H9 (cell line): ENCODE results near the gene ADAM19. TPM values are rescaled to one million over a fixed set of nuclear protein-coding genes. Genes with fewer than 3 reads are reported as not detected.

ENCODE experiments used
- DNase-seq: peaks from one replicate; pipeline ENCODE4 v3.0.0-alpha.2; 2017
- H2AFZ ChIP-seq: one replicate; pipeline ENCODE4 v1.6.1; 2013; ENCODE audit warnings: mild to moderate bottlenecking, low read length, control low read depth, moderate library complexity
- H2AK5ac ChIP-seq: 2 replicates; pipeline ENCODE4 v1.6.1; 2013; ENCODE audit warnings: low read length, control low read depth, mixed read lengths; ENCODE audit not compliant: insufficient read length
- H2BK120ac ChIP-seq: one replicate; pipeline ENCODE4 v1.6.1; 2013; ENCODE audit warnings: low read depth, mild to moderate bottlenecking, low read length, control low read depth, inconsistent platforms; ENCODE audit not compliant: poor library complexity, severe bottlenecking
- H2BK12ac ChIP-seq: 2 replicates; pipeline ENCODE4 v1.6.1; 2013; ENCODE audit warnings: low read length, control low read depth, mixed read lengths, low read depth; ENCODE audit not compliant: insufficient read length
- H2BK15ac ChIP-seq: 2 replicates; pipeline ENCODE4 v1.6.1; 2013; ENCODE audit warnings: low read depth, low read length, control low read depth
- H2BK20ac ChIP-seq: one replicate; pipeline ENCODE4 v1.6.1; 2013; ENCODE audit warnings: low read depth, mild to moderate bottlenecking, low read length, control low read depth, inconsistent platforms; ENCODE audit not compliant: poor library complexity, severe bottlenecking
- H2BK5ac ChIP-seq: 2 replicates; pipeline ENCODE4 v1.6.1; 2013; ENCODE audit warnings: low read length, control low read depth, mixed read lengths; ENCODE audit not compliant: insufficient read length
- H3K14ac ChIP-seq: 2 replicates; pipeline ENCODE4 v1.6.1; 2013; ENCODE audit warnings: low read length, control low read depth; ENCODE audit not compliant: insufficient read depth
- H3K18ac ChIP-seq: 2 replicates; pipeline ENCODE4 v1.6.1; 2013; ENCODE audit warnings: low read depth, mild to moderate bottlenecking, mixed read lengths, low read length, control low read depth; ENCODE audit not compliant: insufficient read length
- H3K23ac ChIP-seq: 2 replicates; pipeline ENCODE4 v1.6.1; 2013; ENCODE audit warnings: low read length, control low read depth, mixed read lengths, low read depth; ENCODE audit not compliant: insufficient read length
- H3K23me2 ChIP-seq: 2 replicates; pipeline ENCODE4 v1.6.1; 2013; ENCODE audit warnings: low read depth, mild to moderate bottlenecking, mixed read lengths, low read length, control low read depth; ENCODE audit not compliant: insufficient read length, poor library complexity, severe bottlenecking
- H3K27ac ChIP-seq: 2 replicates; pipeline ENCODE4 v1.5.1; 2013; ENCODE audit warnings: low read length, control low read depth, mixed read lengths, low read depth; ENCODE audit not compliant: insufficient read length
- H3K27me3 ChIP-seq: 2 replicates; pipeline ENCODE4 v1.6.1; 2013; ENCODE audit warnings: low read length, control low read depth, inconsistent platforms; ENCODE audit not compliant: insufficient read depth
- H3K4ac ChIP-seq: 2 replicates; pipeline ENCODE4 v1.6.1; 2013; ENCODE audit warnings: low read depth, mild to moderate bottlenecking, control low read depth, inconsistent platforms, low read length, moderate library complexity
- H3K4me1 ChIP-seq: 2 replicates; pipeline ENCODE4 v1.6.1; 2013; ENCODE audit warnings: low read length, control low read depth, inconsistent platforms; ENCODE audit not compliant: insufficient read depth
- H3K4me2 ChIP-seq: 2 replicates; pipeline ENCODE4 v1.6.1; 2013; ENCODE audit warnings: low read length, control low read depth, mixed read lengths; ENCODE audit not compliant: insufficient read length, insufficient read depth
- H3K56ac ChIP-seq: 2 replicates; pipeline ENCODE4 v1.6.1; 2013; ENCODE audit warnings: low read depth, mild to moderate bottlenecking, mixed read lengths, low read length, control low read depth; ENCODE audit not compliant: insufficient read length
- H3K79me1 ChIP-seq: 2 replicates; pipeline ENCODE4 v1.6.1; 2013; ENCODE audit warnings: low read depth, mild to moderate bottlenecking, moderate library complexity, low read length, control low read depth, inconsistent platforms; ENCODE audit not compliant: insufficient read depth, poor library complexity, severe bottlenecking
- H3K79me2 ChIP-seq: 2 replicates; pipeline ENCODE4 v1.6.1; 2013; ENCODE audit warnings: low read length, control low read depth, inconsistent platforms; ENCODE audit not compliant: insufficient read depth
- H3K9ac ChIP-seq: 2 replicates; pipeline ENCODE4 v1.6.1; 2013; ENCODE audit warnings: low read length, control low read depth, mixed read lengths; ENCODE audit not compliant: insufficient read length; ENCODE audit errors: extremely low read depth
- H3K9me3 ChIP-seq: one replicate; pipeline ENCODE4 v1.6.1; 2013; ENCODE audit warnings: low read depth, low read length, inconsistent platforms; ENCODE audit not compliant: control insufficient read depth
- H3T11ph ChIP-seq: one replicate; pipeline ENCODE4 v1.6.1; 2013; ENCODE audit warnings: mild to moderate bottlenecking, low read length, control low read depth, inconsistent platforms
- H4K20me1 ChIP-seq: one replicate; pipeline ENCODE4 v1.6.1; 2013; ENCODE audit not compliant: control insufficient read depth, insufficient read length, insufficient read depth
- H4K5ac ChIP-seq: 2 replicates; pipeline ENCODE4 v1.6.1; 2013; ENCODE audit warnings: low read depth, mild to moderate bottlenecking, mixed read lengths, low read length, control low read depth; ENCODE audit not compliant: insufficient read length
- H4K8ac ChIP-seq: replicated peaks from 2 replicates; pipeline ENCODE4 v1.6.1; 2013; ENCODE audit warnings: low read length, control low read depth, mixed read lengths, low read depth; ENCODE audit not compliant: insufficient read length
- H4K91ac ChIP-seq: 2 replicates; pipeline ENCODE4 v1.6.1; 2013; ENCODE audit warnings: low read depth, mild to moderate bottlenecking, moderate library complexity, mixed read lengths, low read length, control low read depth; ENCODE audit not compliant: insufficient read length
- H3K27ac Mint-ChIP-seq, 3 experiments: 2 replicates in 2 of 3; 3 replicates in 1 of 3; pipeline ENCODE4 v1.8.0; 2020 to 2021; ENCODE audit warnings: mixed read lengths in 3 of 3, mild to moderate bottlenecking in 1 of 3, moderate library complexity in 1 of 3
- H3K27me3 Mint-ChIP-seq: 2 replicates; pipeline ENCODE4 v1.8.0; 2021; ENCODE audit warnings: low read depth, mild to moderate bottlenecking, moderate library complexity, mixed read lengths
- H3K36me3 Mint-ChIP-seq, 3 experiments: 2 replicates in 2 of 3; 3 replicates in 1 of 3; pipeline ENCODE4 v1.8.0; 2020 to 2021; ENCODE audit warnings: low read depth in 3 of 3, mixed read lengths in 3 of 3; ENCODE audit not compliant: insufficient read depth in 1 of 3
- H3K4me1 Mint-ChIP-seq, 2 experiments: 2 replicates each; pipeline ENCODE4 v1.8.0; 2020; ENCODE audit warnings: mixed read lengths in 2 of 2
- H3K4me3 Mint-ChIP-seq, 2 experiments: 2 replicates in 1 of 2; 3 replicates in 1 of 2; pipeline ENCODE4 v1.8.0; 2020 to 2021; ENCODE audit warnings: mild to moderate bottlenecking in 2 of 2, mixed read lengths in 2 of 2, moderate library complexity in 1 of 2
- H3K9me3 Mint-ChIP-seq, 2 experiments: 2 replicates in 1 of 2; 3 replicates in 1 of 2; pipeline ENCODE4 v1.8.0; 2020; ENCODE audit warnings: mild to moderate bottlenecking in 2 of 2, mixed read lengths in 2 of 2, moderate library complexity in 1 of 2
- CTCF ChIP-seq: fragments of 200-600 bp; sonication (generic); conservative IDR thresholded peaks from 3 replicates; pipeline ENCODE4 v1.8.0; 2021; ENCODE audit warnings: antibody characterized with exemption, mild to moderate bottlenecking
- WGBS: extraction: QIAGEN DNeasy Blood & Tissue Kit; methylation state at CpG from one replicate; pipeline ENCODE4 v1.1.7; 2013; ENCODE audit warnings: missing lambda C conversion rate, low lambda C conversion rate, mixed read lengths; ENCODE audit not compliant: insufficient read length; ENCODE audit errors: extremely low coverage; 5-methylcytosine and 5-hydroxymethylcytosine counted together
- total RNA-seq: library from RNA; stranded (reverse); gene quantifications from 2 replicates; pipeline ENCODE4 v1.2.1, GENCODE V29; 2021

The ADAM19 gene
- total RNA-seq, 1 experiment from 2014 or later: 9.9 TPM

- Histone ChIP-seq H4K5ac (no peak overlapping the region), H3K4me2 (no peak overlapping the region), H3K79me1 (no peaks in the 10 kb centered on the region), H3K27me3 (no peaks in the 10 kb centered on the region), H2BK15ac (no peak overlapping the region), H3K23ac (no peak overlapping the region), H3K9ac (no peak overlapping the region), H3K23me2 (no peaks in the 10 kb centered on the region), H3K56ac (no peak overlapping the region), H3K18ac (no peak overlapping the region), H4K91ac (no peak overlapping the region), H2BK5ac (no peak overlapping the region), H4K8ac (no peak overlapping the region), H4K20me1 (no peaks in the 10 kb centered on the region), H2AFZ (no peak overlapping the region), H2BK120ac (no peak overlapping the region), H2BK20ac (no peak overlapping the region), H3K14ac (no peak overlapping the region), H3K27ac (no peak overlapping the region), H2BK12ac (no peak overlapping the region), H3K79me2 (no peaks in the 10 kb centered on the region), H2AK5ac (no peak overlapping the region), H3K9me3 (no peaks in the 10 kb centered on the region), H3K4ac (no peak overlapping the region), H3T11ph (no peak overlapping the region), H3K4me1 (no peaks in the 10 kb centered on the region; the same call in 1 of the 2 replicates)
- Mint-ChIP-seq H3K9me3 (no peaks in the 10 kb centered on the region), H3K36me3 (no peaks in the 10 kb centered on the region; a peak in 2 of 7 replicates), H3K4me3 (no peak overlapping the region), H3K27me3 (no peaks in the 10 kb centered on the region), H3K27ac (no peak overlapping the region), H3K4me1 (peaks cover 46 to 48% of the 10 kb centered on the region in 2 experiments)
- TF ChIP-seq CTCF: no peak
- DNase-seq: no peak
- WGBS: no CpG with 5 or more reads among the region's 4 CpGs
These were observed 17.5 kb downstream of the ADAM19 start for GRCh38 chr5:157558041-157558595.
